ENCODE measurements around the gene RFPL2.

RFPL2 gene

DNA sequence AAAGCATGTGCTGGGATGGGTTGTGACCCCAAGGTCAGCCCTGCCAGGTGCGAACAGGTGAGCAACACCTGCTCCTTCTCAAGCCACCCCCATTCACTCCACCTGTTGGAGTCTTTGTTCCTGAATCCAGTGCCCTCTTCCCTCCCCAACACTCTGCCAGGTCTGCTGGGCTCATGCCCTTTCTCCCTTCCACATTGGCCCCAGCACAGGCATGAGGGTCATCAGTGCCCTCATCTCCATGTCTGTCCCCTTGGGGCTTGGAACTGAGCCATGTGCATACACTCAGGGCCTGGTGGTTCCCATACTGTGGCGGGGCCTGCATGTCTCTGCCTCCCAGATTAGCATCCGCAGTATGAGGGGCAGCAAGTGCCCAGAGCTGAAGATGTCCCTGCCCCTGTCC is 19.1 kb downstream of the RFPL2 start:
- H3K36me3 ChIP-seq, result no peaks in the 10 kb centered on the region
- H3K9me3 ChIP-seq, result no peaks in the 10 kb centered on the region
- peaks cover 47% of the 10 kb centered on the region for H3K27me3 ChIP-seq
- no peak overlapping the region for H3K27ac ChIP-seq
- no peaks in the 10 kb centered on the region for H3K4me1 ChIP-seq (ENCODE audit: control insufficient read depth in 1 of 2, insufficient read depth in 1 of 2, low read depth in 1 of 2, low read length in 1 of 2)
- no peak overlapping the region for H3K4me3 ChIP-seq (ENCODE audit: low read depth in 1 of 2, low read length in 1 of 2)
- TF ChIP-seq CTCF (IDR thresholded peaks at IDR 0.05), result no peak

DNA sequence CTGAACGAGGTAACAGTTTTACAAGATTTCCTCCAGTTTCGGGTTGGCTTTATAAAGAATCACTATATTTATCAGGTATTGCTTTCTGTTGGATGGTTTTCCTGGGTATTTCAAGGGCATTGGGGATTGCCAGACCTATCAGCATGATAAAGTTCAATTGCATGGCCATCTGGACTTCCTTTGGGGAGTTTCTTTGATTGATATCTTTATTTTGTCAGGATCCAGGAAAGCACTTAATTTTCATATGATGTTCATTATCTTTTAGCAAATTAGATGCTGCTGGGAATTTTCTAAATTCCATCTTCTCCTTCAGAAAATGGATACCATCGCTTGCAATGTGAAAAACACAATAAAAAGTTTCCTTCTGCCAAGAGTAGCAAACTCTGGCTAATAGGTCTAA is 21.2 kb downstream of the RFPL2 start:
- TF ChIP-seq CTCF (IDR thresholded peaks at IDR 0.05), result no peak
- Histone ChIP-seq H3K27me3 (peaks cover 48% of the 10 kb centered on the region), H3K4me1 (ENCODE audit: control insufficient read depth in 1 of 2, insufficient read depth in 1 of 2, low read depth in 1 of 2, low read length in 1 of 2) (no peaks in the 10 kb centered on the region), H3K4me3 (ENCODE audit: low read depth in 1 of 2, low read length in 1 of 2) (no peak overlapping the region), H3K36me3 (no peaks in the 10 kb centered on the region), H3K27ac (no peak overlapping the region), H3K9me3 (no peaks in the 10 kb centered on the region)

GRCh38 chr22:32181043-32181442 is 23.8 kb downstream of the RFPL2 start:
- H3K36me3 ChIP-seq, result no peaks in the 10 kb centered on the region
- H3K9me3 ChIP-seq, result no peaks in the 10 kb centered on the region
- H3K27me3 ChIP-seq, result peaks cover 74% of the 10 kb centered on the region
- H3K4me1 ChIP-seq (ENCODE audit: control insufficient read depth in 1 of 2, insufficient read depth in 1 of 2, low read depth in 1 of 2, low read length in 1 of 2), result no peaks in the 10 kb centered on the region
- no peak for TF ChIP-seq CTCF (IDR thresholded peaks at IDR 0.05)
- no peak overlapping the region for H3K27ac ChIP-seq
- no peak overlapping the region for H3K4me3 ChIP-seq (ENCODE audit: low read depth in 1 of 2, low read length in 1 of 2)

GRCh38 chr22:32177221-32177765 is 27.6 kb downstream of the RFPL2 start:
- Histone ChIP-seq H3K36me3 (no peaks in the 10 kb centered on the region), H3K4me1 (ENCODE audit: control insufficient read depth in 1 of 2, insufficient read depth in 1 of 2, low read depth in 1 of 2, low read length in 1 of 2) (no peaks in the 10 kb centered on the region), H3K27ac (no peak overlapping the region), H3K9me3 (no peaks in the 10 kb centered on the region), H3K4me3 (ENCODE audit: low read depth in 1 of 2, low read length in 1 of 2) (no peak overlapping the region), H3K27me3 (peaks cover 96% of the 10 kb centered on the region)
- TF ChIP-seq CTCF (IDR thresholded peaks at IDR 0.05), result no peak

DNA sequence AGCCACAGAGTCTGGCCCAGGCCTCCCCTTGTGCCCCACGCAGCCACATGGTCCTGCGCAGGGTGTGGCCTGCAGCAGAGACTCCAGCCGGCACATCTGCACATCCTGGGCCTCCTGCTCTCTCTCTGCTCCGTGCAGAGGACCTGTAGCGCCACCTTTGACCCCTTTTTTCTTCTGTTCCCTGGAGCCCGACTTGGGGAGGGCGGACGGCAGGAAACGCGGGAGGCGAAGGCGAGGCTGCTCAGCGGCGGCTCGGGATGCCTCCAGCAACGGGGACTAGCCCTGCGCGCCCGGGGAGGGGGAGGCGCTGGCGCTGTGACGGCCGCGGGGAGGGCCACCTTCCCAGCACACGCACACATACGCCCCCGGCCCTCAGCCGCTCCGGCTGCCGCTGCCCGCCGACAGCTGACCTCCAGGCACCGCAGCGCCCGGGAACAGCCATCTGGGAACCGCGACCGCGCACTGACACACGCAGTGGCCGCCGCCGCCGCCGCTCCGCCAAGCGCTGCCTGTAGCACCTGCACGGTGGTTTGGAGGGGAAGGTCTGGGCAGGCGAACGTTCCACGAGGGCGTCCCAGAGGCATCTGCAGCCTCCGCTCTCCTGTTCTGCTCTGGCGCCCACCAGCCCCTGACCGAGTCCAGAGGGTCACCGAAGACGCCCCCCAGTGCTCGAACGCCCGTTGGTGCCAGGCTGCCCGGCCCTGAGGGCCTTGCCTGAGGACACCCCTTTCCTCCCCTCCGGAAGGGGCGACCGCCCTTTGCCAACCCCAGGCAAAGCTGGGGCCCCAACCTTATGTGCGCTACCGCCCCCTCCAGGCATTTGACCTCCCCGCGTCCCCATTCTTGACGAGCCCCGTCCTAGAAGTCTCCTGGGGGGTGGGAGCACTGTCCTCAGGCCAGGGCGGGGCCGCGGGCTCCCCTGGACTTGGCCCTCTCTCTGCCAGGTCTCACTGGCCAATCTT is 28.9 kb downstream of the RFPL2 start:
- H3K4me3 ChIP-seq (ENCODE audit: low read depth in 1 of 2, low read length in 1 of 2), result no peak overlapping the region
- no peak for TF ChIP-seq CTCF (IDR thresholded peaks at IDR 0.05)

More for the DNA sequence above, 28.9 kb downstream of the RFPL2 start:
- Histone ChIP-seq H3K27ac (no peak overlapping the region), H3K4me1 (ENCODE audit: control insufficient read depth in 1 of 2, insufficient read depth in 1 of 2, low read depth in 1 of 2, low read length in 1 of 2) (no peaks in the 10 kb centered on the region), H3K27me3 (peaks cover 83% of the 10 kb centered on the region), H3K9me3 (no peaks in the 10 kb centered on the region), H3K36me3 (no peaks in the 10 kb centered on the region)
